Body of pancreas (tissue), 4 donors: ENCODE data around the gene TMEM213.

Experiments
- POLR2A ChIP-seq, 3 donors: fragments of 450-650 bp; IDR thresholded peaks; one replicate each; pipeline ENCODE4 v1.6.1; 2016; ENCODE audit warnings: antibody characterized with exemption in 3 of 3, mild to moderate bottlenecking in 2 of 3
- TF ChIP-seq, protein P1 (sequence below), 7 experiments: fragments of 450-650 bp in 4 of 7; fragments of 200-600 bp in 3 of 7; sonication (generic) in 3 of 7; IDR thresholded peaks; one replicate each; pipeline ENCODE4 v1.5.1; 2016 to 2019; ENCODE audit warnings: antibody characterized with exemption in 7 of 7

DNA sequence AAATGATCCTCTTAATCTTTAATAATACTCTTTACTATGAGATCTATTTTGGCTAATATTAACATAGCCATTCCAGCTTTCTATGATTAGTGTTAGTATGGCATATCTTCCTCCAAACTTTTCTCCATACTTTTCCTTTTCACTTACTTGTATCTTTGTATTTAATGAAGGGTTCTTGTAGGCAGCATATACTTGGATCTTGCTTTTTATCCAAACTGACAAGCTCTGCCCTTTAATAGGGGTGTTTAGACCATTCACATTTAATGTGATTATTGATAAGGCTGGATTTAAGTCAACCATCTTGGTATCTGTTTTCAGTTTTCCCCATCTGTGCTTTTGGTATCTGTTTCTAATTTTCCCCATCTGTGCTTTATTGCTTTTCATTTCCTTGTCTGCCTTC lies 59.9 kb downstream of the TMEM213 start:
- no peak for TF ChIP-seq POLR2A (IDR thresholded peaks at IDR 0.05)
- TF ChIP-seq, protein P1, sequence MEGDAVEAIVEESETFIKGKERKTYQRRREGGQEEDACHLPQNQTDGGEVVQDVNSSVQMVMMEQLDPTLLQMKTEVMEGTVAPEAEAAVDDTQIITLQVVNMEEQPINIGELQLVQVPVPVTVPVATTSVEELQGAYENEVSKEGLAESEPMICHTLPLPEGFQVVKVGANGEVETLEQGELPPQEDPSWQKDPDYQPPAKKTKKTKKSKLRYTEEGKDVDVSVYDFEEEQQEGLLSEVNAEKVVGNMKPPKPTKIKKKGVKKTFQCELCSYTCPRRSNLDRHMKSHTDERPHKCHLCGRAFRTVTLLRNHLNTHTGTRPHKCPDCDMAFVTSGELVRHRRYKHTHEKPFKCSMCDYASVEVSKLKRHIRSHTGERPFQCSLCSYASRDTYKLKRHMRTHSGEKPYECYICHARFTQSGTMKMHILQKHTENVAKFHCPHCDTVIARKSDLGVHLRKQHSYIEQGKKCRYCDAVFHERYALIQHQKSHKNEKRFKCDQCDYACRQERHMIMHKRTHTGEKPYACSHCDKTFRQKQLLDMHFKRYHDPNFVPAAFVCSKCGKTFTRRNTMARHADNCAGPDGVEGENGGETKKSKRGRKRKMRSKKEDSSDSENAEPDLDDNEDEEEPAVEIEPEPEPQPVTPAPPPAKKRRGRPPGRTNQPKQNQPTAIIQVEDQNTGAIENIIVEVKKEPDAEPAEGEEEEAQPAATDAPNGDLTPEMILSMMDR (IDR thresholded peaks at IDR 0.05): no peak
